HepG2 (cell line): ENCODE results near the gene ANKRD55. TPM values are rescaled to one million over a fixed set of nuclear protein-coding genes. Genes with fewer than 3 reads are reported as not detected.

Experiments
- BORCS8-MEF2B ChIP-seq: sonication (generic); formaldehyde crosslinking; IDR thresholded peaks from 2 replicates; pipeline ENCODE4 v1.8.0; 2022; ENCODE audit warnings: mild to moderate bottlenecking, missing genetic modification reagents
- MTA3 ChIP-seq: sonication (generic); formaldehyde crosslinking; IDR thresholded peaks from 2 replicates; pipeline ENCODE4 v1.4.0; 2020; ENCODE audit warnings: missing genetic modification reagents
- MTF2 ChIP-seq: sonication (generic); formaldehyde crosslinking; IDR thresholded peaks from 2 replicates; pipeline ENCODE4 v1.5.0; 2020; ENCODE audit warnings: missing genetic modification reagents, borderline replicate concordance
- NBN ChIP-seq: fragments of 450-650 bp; conservative IDR thresholded peaks from 2 replicates; pipeline ENCODE4 v1.6.1; 2017
- ZBTB1 ChIP-seq: sonication (generic); formaldehyde crosslinking; IDR thresholded peaks from 2 replicates; pipeline ENCODE4 v1.4.0; 2020; ENCODE audit warnings: missing genetic modification reagents, borderline replicate concordance
- ZNF460 ChIP-seq: sonication (generic); formaldehyde crosslinking; IDR thresholded peaks from 2 replicates; pipeline ENCODE4 v1.5.1; 2020; ENCODE audit warnings: missing genetic modification reagents, mild to moderate bottlenecking, borderline replicate concordance
- ZNF484 ChIP-seq: sonication (generic); formaldehyde crosslinking; IDR thresholded peaks from 2 replicates; pipeline ENCODE4 v1.5.1; 2020; ENCODE audit warnings: mild to moderate bottlenecking, low read depth, missing genetic modification reagents, borderline replicate concordance
- ZNF788 ChIP-seq: sonication (generic); formaldehyde crosslinking; IDR thresholded peaks from 2 replicates; pipeline ENCODE4 v1.5.0; 2020; ENCODE audit warnings: mild to moderate bottlenecking, missing genetic modification reagents, borderline replicate concordance
- polyA plus RNA-seq, 8 experiments: library from polyadenylated mRNA; depleted of rRNA in 3 of 8; stranded (reverse) in 7 of 8; unstranded in 1 of 8; fragments of >200 nt; fragmentation: Illumina TruSeq in 4 of 8; extraction: Trizol in 4 of 8; gene quantifications; 2 replicates each; pipeline versions ENCODE4 v1.2.1 to v1.2.3, GENCODE V29; 2011 to 2016; ENCODE audit warnings: low read depth in 4 of 8, missing spikeins in 1 of 8, mixed read lengths in 1 of 8; ENCODE audit not compliant: insufficient read depth in 1 of 8
- total RNA-seq, 5 experiments: library from RNA; depleted of rRNA; stranded (reverse); fragments of >200 nt; fragmentation: Illumina TruSeq; extraction: Trizol; gene quantifications; 2 replicates each; pipeline ENCODE4 v1.2.3, GENCODE V29; 2016; ENCODE audit warnings: low read depth in 1 of 5
- TF ChIP-seq, protein P1 (sequence below): IDR thresholded peaks from 2 replicates; pipeline ENCODE4 v1.6.1; 2016; ENCODE audit warnings: low read depth, missing genetic modification reagents, missing compliant biosample characterization
- TF ChIP-seq, protein P2 (sequence below): sonication (generic); formaldehyde crosslinking; IDR thresholded peaks from 2 replicates; pipeline ENCODE4 v1.5.1; 2020; ENCODE audit warnings: mild to moderate bottlenecking, missing genetic modification reagents, borderline replicate concordance

ANKRD55 gene
- total and polyA plus RNA-seq, 2 of the 13 experiments (the other 11 are each of a cell fraction or from before 2014, with no cell fraction given), result 0.11 to 0.28 TPM

DNA sequence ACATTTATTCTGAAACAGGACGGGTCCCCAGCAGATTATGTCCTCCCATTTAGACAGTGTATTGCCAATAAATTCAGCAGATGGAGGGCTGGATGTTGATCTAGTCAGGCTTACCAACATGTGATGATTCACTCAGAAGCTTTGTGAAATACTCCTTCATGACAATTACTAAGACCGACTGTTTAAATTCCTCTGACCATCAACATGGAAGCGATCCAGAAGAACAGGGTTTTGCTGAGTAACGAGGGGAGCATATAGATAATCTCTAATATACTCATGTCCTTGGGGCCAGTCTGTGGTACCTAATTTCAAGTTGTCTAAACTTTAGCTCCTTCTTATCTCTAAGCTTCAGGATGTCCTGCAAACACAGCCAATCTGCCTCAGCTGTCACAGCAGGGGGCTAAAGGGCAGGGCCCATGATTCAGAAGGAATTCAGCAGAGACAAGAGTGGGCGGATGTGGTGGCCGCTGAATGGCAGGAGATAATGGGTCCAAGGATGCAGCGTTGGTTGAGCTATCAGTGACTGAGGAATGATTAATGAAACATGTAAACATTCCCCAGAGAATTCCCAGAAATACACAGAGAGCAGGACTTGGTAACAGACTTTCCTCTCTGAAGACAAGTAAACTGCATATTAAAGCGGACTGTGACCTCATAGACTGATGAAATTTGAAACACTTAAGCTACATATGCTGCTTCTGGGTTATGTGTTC, 109.4 kb downstream of the ANKRD55 start (continued):
- TF ChIP-seq, protein P1, sequence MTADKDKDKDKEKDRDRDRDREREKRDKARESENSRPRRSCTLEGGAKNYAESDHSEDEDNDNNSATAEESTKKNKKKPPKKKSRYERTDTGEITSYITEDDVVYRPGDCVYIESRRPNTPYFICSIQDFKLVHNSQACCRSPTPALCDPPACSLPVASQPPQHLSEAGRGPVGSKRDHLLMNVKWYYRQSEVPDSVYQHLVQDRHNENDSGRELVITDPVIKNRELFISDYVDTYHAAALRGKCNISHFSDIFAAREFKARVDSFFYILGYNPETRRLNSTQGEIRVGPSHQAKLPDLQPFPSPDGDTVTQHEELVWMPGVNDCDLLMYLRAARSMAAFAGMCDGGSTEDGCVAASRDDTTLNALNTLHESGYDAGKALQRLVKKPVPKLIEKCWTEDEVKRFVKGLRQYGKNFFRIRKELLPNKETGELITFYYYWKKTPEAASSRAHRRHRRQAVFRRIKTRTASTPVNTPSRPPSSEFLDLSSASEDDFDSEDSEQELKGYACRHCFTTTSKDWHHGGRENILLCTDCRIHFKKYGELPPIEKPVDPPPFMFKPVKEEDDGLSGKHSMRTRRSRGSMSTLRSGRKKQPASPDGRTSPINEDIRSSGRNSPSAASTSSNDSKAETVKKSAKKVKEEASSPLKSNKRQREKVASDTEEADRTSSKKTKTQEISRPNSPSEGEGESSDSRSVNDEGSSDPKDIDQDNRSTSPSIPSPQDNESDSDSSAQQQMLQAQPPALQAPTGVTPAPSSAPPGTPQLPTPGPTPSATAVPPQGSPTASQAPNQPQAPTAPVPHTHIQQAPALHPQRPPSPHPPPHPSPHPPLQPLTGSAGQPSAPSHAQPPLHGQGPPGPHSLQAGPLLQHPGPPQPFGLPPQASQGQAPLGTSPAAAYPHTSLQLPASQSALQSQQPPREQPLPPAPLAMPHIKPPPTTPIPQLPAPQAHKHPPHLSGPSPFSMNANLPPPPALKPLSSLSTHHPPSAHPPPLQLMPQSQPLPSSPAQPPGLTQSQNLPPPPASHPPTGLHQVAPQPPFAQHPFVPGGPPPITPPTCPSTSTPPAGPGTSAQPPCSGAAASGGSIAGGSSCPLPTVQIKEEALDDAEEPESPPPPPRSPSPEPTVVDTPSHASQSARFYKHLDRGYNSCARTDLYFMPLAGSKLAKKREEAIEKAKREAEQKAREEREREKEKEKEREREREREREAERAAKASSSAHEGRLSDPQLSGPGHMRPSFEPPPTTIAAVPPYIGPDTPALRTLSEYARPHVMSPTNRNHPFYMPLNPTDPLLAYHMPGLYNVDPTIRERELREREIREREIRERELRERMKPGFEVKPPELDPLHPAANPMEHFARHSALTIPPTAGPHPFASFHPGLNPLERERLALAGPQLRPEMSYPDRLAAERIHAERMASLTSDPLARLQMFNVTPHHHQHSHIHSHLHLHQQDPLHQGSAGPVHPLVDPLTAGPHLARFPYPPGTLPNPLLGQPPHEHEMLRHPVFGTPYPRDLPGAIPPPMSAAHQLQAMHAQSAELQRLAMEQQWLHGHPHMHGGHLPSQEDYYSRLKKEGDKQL (CRISPR knock-in tag), result peak; percentile 84; the same call in 1 of the 2 replicates
- TF ChIP-seq NBN (no peak), ZNF460 (CRISPR knock-in tag) (no peak; the same call in 1 of the 2 replicates), ZNF788 (CRISPR knock-in tag) (peak; percentile 76; the same call in 1 of the 2 replicates), MTF2 (CRISPR knock-in tag) (no peak), MTA3 (CRISPR knock-in tag) (no peak), BORCS8-MEF2B (CRISPR knock-in tag) (no peak), ZNF484 (CRISPR knock-in tag) (no peak), ZBTB1 (CRISPR knock-in tag) (no peak)
- TF ChIP-seq, protein P2, sequence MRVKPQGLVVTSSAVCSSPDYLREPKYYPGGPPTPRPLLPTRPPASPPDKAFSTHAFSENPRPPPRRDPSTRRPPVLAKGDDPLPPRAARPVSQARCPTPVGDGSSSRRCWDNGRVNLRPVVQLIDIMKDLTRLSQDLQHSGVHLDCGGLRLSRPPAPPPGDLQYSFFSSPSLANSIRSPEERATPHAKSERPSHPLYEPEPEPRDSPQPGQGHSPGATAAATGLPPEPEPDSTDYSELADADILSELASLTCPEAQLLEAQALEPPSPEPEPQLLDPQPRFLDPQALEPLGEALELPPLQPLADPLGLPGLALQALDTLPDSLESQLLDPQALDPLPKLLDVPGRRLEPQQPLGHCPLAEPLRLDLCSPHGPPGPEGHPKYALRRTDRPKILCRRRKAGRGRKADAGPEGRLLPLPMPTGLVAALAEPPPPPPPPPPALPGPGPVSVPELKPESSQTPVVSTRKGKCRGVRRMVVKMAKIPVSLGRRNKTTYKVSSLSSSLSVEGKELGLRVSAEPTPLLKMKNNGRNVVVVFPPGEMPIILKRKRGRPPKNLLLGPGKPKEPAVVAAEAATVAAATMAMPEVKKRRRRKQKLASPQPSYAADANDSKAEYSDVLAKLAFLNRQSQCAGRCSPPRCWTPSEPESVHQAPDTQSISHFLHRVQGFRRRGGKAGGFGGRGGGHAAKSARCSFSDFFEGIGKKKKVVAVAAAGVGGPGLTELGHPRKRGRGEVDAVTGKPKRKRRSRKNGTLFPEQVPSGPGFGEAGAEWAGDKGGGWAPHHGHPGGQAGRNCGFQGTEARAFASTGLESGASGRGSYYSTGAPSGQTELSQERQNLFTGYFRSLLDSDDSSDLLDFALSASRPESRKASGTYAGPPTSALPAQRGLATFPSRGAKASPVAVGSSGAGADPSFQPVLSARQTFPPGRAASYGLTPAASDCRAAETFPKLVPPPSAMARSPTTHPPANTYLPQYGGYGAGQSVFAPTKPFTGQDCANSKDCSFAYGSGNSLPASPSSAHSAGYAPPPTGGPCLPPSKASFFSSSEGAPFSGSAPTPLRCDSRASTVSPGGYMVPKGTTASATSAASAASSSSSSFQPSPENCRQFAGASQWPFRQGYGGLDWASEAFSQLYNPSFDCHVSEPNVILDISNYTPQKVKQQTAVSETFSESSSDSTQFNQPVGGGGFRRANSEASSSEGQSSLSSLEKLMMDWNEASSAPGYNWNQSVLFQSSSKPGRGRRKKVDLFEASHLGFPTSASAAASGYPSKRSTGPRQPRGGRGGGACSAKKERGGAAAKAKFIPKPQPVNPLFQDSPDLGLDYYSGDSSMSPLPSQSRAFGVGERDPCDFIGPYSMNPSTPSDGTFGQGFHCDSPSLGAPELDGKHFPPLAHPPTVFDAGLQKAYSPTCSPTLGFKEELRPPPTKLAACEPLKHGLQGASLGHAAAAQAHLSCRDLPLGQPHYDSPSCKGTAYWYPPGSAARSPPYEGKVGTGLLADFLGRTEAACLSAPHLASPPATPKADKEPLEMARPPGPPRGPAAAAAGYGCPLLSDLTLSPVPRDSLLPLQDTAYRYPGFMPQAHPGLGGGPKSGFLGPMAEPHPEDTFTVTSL (CRISPR knock-in tag), result peak; percentile 92
